Retinal pigment epithelial cell (primary cell): ENCODE results near the gene CCDC85A.

Experiments used
- DNase-seq: peaks from one replicate; pipeline ENCODE4 v3.0.0-alpha.2; 2010; ENCODE audit warnings: low read depth
- H3K4me3 ChIP-seq: 2 replicates; pipeline ENCODE4 v1.5.1; 2011; ENCODE audit warnings: mild to moderate bottlenecking, low read length, control low read depth, moderate library complexity
- CTCF ChIP-seq: conservative IDR thresholded peaks from 2 replicates; pipeline ENCODE4 v1.5.1; 2011; ENCODE audit warnings: low read depth, low read length, control low read depth, inconsistent platforms

CCDC85A gene

GRCh38 chr2:56182420-56182819 lies 1.4 kb upstream of the CCDC85A start:
- TF ChIP-seq CTCF, result no peak
- DNase-seq, result no peak
- no peak overlapping the region for H3K4me3 ChIP-seq

- no peak for DNase-seq
- no peak for TF ChIP-seq CTCF
- peak overlapping the region; percentile 83 for H3K4me3 ChIP-seq
Observed at GRCh38 chr2:56184500-56185011, 766 bp downstream of the CCDC85A start.

- peak overlapping the region; percentile 83 for H3K4me3 ChIP-seq
- DNase-seq, result no peak
- TF ChIP-seq CTCF, result no peak
Observed at GRCh38 chr2:56185101-56185581, 1.4 kb downstream of the CCDC85A start.

GRCh38 chr2:56185582-56186046 lies 1.8 kb downstream of the CCDC85A start:
- no peak for DNase-seq
- peak overlapping the region; percentile 83 for H3K4me3 ChIP-seq
- peak; percentile 40 for TF ChIP-seq CTCF

- no peak for DNase-seq
- H3K4me3 ChIP-seq, result no peak overlapping the region
- TF ChIP-seq CTCF, result peak; percentile 91
Observed at GRCh38 chr2:56191617-56192016, 7.8 kb downstream of the CCDC85A start.

GRCh38 chr2:56192664-56193305 lies 9.0 kb downstream of the CCDC85A start:
- TF ChIP-seq CTCF, result no peak
- H3K4me3 ChIP-seq, result no peak overlapping the region
- no peak for DNase-seq

- TF ChIP-seq CTCF, result no peak
- DNase-seq, result no peak
Observed at GRCh38 chr2:56195563-56195962, 11.8 kb downstream of the CCDC85A start.

More at GRCh38 chr2:56195563-56195962, 11.8 kb downstream of the CCDC85A start:
- no peak overlapping the region for H3K4me3 ChIP-seq
